Transverse colon (tissue), 3 donors: ENCODE results near the gene PCGF2.

Experiments used
- CTCF ChIP-seq, 5 experiments: fragments of 200-600 bp in 3 of 5; fragments of 450-650 bp in 2 of 5; sonication (generic) in 3 of 5; IDR thresholded peaks; 1 replicate in 2 of 5; 2 replicates in 3 of 5; pipeline ENCODE4 v1.5.1; 2016 to 2017; ENCODE audit warnings: antibody characterized with exemption in 5 of 5, inconsistent platforms in 3 of 5, mild to moderate bottlenecking in 2 of 5, moderate library complexity in 1 of 5
- POLR2A ChIP-seq: fragments of 450-650 bp; IDR thresholded peaks from one replicate; pipeline ENCODE4 v1.6.1; 2016; ENCODE audit warnings: antibody characterized with exemption, mild to moderate bottlenecking, moderate library complexity

DNA sequence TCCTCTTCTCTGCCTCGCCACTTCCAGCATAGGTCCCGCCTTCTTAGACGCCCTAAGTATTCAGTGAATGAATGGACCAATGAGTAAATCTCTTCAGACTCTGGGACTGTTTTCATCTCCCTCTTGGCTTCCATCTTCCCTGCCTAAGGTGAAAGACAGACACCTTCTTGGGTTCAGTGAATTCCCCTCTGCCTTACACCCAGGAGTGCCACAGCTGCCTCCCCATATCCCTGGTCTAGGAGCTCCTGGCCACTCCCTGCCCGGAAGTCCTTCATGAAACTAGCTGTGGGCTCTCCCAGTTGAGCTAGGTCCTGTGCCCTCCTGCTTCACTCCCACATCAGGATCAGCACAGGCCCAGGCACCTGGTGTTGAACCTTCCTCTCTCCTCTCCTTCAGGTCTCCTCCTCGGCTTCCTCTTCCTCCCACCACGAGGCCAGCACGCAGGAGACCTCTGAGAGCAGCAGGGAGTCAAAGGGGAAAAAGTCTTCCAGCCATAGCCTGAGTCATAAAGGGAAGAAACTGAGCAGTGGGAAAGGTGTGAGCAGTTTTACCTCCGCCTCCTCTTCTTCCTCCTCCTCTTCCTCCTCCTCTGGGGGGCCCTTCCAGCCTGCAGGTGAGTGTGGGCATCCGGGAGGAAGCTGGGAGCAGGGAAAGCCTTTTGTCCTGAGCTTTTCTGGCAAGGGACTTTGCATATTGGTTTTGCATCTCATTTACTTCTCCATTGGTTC lies 32.8 kb downstream of the PCGF2 start:
- no peak for TF ChIP-seq CTCF (IDR thresholded peaks at IDR 0.05)
- TF ChIP-seq POLR2A = no peak
